HEK293 (cell line): ENCODE measurements around the gene NPAS2.

Experiments
- CTCF ChIA-PET: fragments of 350-600 bp; formaldehyde crosslinking; extraction: SDS; loops from one replicate; lab custom pipeline; 2021; ENCODE audit warnings: antibody characterized with exemption; lab: Yijun Ruan, JAX
- POLR2A ChIA-PET: fragments of 300-600 bp; formaldehyde crosslinking; extraction: SDS; loops from one replicate; lab custom pipeline; 2020; ENCODE audit warnings: antibody characterized with exemption, inconsistent platforms; lab: Yijun Ruan, JAX
- H3K27ac ChIP-seq: fragments of 200-500 bp; sonication (Bioruptor generic); 2 replicates; pipeline ENCODE4 v1.5.1; 2014; ENCODE audit warnings: low read depth, low read length, control low read depth, inconsistent platforms; ENCODE audit errors: extremely low read depth
- H3K36me3 ChIP-seq, 2 experiments: fragments of 200-500 bp in 1 of 2; sonication (Bioruptor generic) in 1 of 2; 1 replicate in 1 of 2; 2 replicates in 1 of 2; pipeline ENCODE4 v1.5.1; 2014 to 2017; ENCODE audit warnings: inconsistent platforms in 2 of 2, low read length in 2 of 2; ENCODE audit not compliant: control insufficient read depth in 2 of 2, insufficient read depth in 1 of 2
- H3K4me1 ChIP-seq: fragments of 200-500 bp; sonication (Bioruptor generic); 2 replicates; pipeline ENCODE4 v1.5.1; 2014; ENCODE audit warnings: mild to moderate bottlenecking, low read length, inconsistent platforms; ENCODE audit not compliant: control insufficient read depth, insufficient read depth
- H3K4me3 ChIP-seq: 2 replicates; pipeline ENCODE4 v1.5.1; 2011; ENCODE audit warnings: low read depth, mild to moderate bottlenecking, control low read depth, low read length, moderate library complexity
- H3K9me3 ChIP-seq: fragments of 200-500 bp; sonication (Bioruptor generic); 2 replicates; pipeline ENCODE4 v1.5.1; 2014; ENCODE audit warnings: low read depth, low read length, inconsistent platforms; ENCODE audit not compliant: control insufficient read depth, insufficient read depth
- GFI1B ChIP-seq: fragments of 450-650 bp; formaldehyde crosslinking; IDR thresholded peaks from 2 replicates; pipeline ENCODE4 v1.5.1; 2016; ENCODE audit warnings: missing biosample characterization, missing genetic modification characterization
- GLIS1 ChIP-seq: fragments of 450-650 bp; formaldehyde crosslinking; IDR thresholded peaks from 2 replicates; pipeline ENCODE4 v1.5.1; 2016; ENCODE audit warnings: missing biosample characterization, missing genetic modification characterization
- INSM2 ChIP-seq: fragments of 450-650 bp; formaldehyde crosslinking; IDR thresholded peaks from 2 replicates; pipeline ENCODE4 v1.5.1; 2016; ENCODE audit warnings: missing biosample characterization, missing genetic modification characterization
- KLF16 ChIP-seq: fragments of 450-650 bp; formaldehyde crosslinking; IDR thresholded peaks from 2 replicates; pipeline ENCODE4 v1.5.1; 2017; ENCODE audit warnings: missing biosample characterization, missing genetic modification characterization
- KLF9 ChIP-seq: fragments of 450-650 bp; formaldehyde crosslinking; IDR thresholded peaks from 2 replicates; pipeline ENCODE4 v1.5.1; 2016; ENCODE audit warnings: missing biosample characterization, missing genetic modification characterization, low read depth
- MYNN ChIP-seq: fragments of 450-650 bp; formaldehyde crosslinking; IDR thresholded peaks from 2 replicates; pipeline ENCODE4 v1.5.1; 2016; ENCODE audit warnings: missing biosample characterization, missing genetic modification characterization, borderline replicate concordance
- MZF1 ChIP-seq: fragments of 450-650 bp; formaldehyde crosslinking; IDR thresholded peaks from 2 replicates; pipeline ENCODE4 v1.5.1; 2017; ENCODE audit warnings: missing biosample characterization, missing genetic modification characterization, borderline replicate concordance
- PATZ1 ChIP-seq: fragments of 450-650 bp; formaldehyde crosslinking; IDR thresholded peaks from 2 replicates; pipeline ENCODE4 v1.5.1; 2016; ENCODE audit warnings: missing biosample characterization, missing genetic modification characterization
- REPIN1 ChIP-seq: fragments of 450-650 bp; formaldehyde crosslinking; IDR thresholded peaks from 2 replicates; pipeline ENCODE4 v1.5.1; 2017; ENCODE audit warnings: missing biosample characterization, missing genetic modification characterization, low read depth
- ZBTB11 ChIP-seq: fragments of 450-650 bp; formaldehyde crosslinking; conservative IDR thresholded peaks from 2 replicates; pipeline ENCODE4 v1.5.1; 2016; ENCODE audit warnings: low read depth, missing biosample characterization, missing genetic modification characterization
- ZFP37 ChIP-seq: fragments of 450-650 bp; formaldehyde crosslinking; IDR thresholded peaks from 2 replicates; pipeline ENCODE4 v1.5.1; 2016; ENCODE audit warnings: missing biosample characterization, missing genetic modification characterization
- ZNF112 ChIP-seq: fragments of 450-650 bp; formaldehyde crosslinking; IDR thresholded peaks from 2 replicates; pipeline ENCODE4 v1.5.0; 2017; ENCODE audit warnings: missing biosample characterization, missing genetic modification characterization
- ZNF214 ChIP-seq: fragments of 450-650 bp; formaldehyde crosslinking; IDR thresholded peaks from 2 replicates; pipeline ENCODE4 v1.5.1; 2017; ENCODE audit warnings: missing biosample characterization, mild to moderate bottlenecking, missing genetic modification characterization, borderline replicate concordance
- ZNF223 ChIP-seq: fragments of 450-650 bp; formaldehyde crosslinking; IDR thresholded peaks from 2 replicates; pipeline ENCODE4 v1.5.1; 2016; ENCODE audit warnings: missing biosample characterization, missing genetic modification characterization
- ZNF366 ChIP-seq: fragments of 450-650 bp; formaldehyde crosslinking; conservative IDR thresholded peaks from 2 replicates; pipeline ENCODE4 v1.5.1; 2016; ENCODE audit warnings: missing biosample characterization, missing genetic modification characterization
- ZNF398 ChIP-seq: fragments of 450-650 bp; formaldehyde crosslinking; IDR thresholded peaks from 2 replicates; pipeline ENCODE4 v1.5.1; 2017; ENCODE audit warnings: missing biosample characterization, missing genetic modification characterization
- ZNF423 ChIP-seq: fragments of 450-650 bp; formaldehyde crosslinking; IDR thresholded peaks from 2 replicates; pipeline ENCODE4 v1.5.1; 2016; ENCODE audit warnings: missing biosample characterization, missing genetic modification characterization
- ZNF426 ChIP-seq: fragments of 450-650 bp; formaldehyde crosslinking; IDR thresholded peaks from 2 replicates; pipeline ENCODE4 v1.5.1; 2017; ENCODE audit warnings: missing biosample characterization, missing genetic modification characterization, mild to moderate bottlenecking, inconsistent platforms, moderate library complexity
- ZNF449 ChIP-seq: fragments of 450-650 bp; formaldehyde crosslinking; IDR thresholded peaks from 2 replicates; pipeline ENCODE4 v1.5.1; 2017; ENCODE audit warnings: missing biosample characterization, mild to moderate bottlenecking, missing genetic modification characterization, moderate library complexity
- ZNF645 ChIP-seq: fragments of 450-650 bp; formaldehyde crosslinking; IDR thresholded peaks from 2 replicates; pipeline ENCODE4; 2016; ENCODE audit warnings: missing biosample characterization, missing genetic modification characterization
- ZNF76 ChIP-seq: fragments of 450-650 bp; formaldehyde crosslinking; IDR thresholded peaks from 2 replicates; pipeline ENCODE4; 2016; ENCODE audit warnings: low read depth, missing biosample characterization, missing genetic modification characterization, borderline replicate concordance
- ZNF768 ChIP-seq: fragments of 450-650 bp; formaldehyde crosslinking; IDR thresholded peaks from 2 replicates; pipeline ENCODE4 v1.5.1; 2018; ENCODE audit warnings: missing biosample characterization, mild to moderate bottlenecking, missing genetic modification characterization
- ZSCAN30 ChIP-seq: fragments of 450-650 bp; IDR thresholded peaks from 2 replicates; pipeline ENCODE4 v1.5.1; 2018; ENCODE audit warnings: missing biosample characterization, mild to moderate bottlenecking, missing genetic modification characterization, moderate library complexity

NPAS2 gene

GRCh38 chr2:100902817-100903405 lies 83.0 kb downstream of the NPAS2 start (continued):
- TF ChIP-seq ZNF645: no peak
- no peak for TF ChIP-seq MZF1 (tag by site-specific recombination)
- TF ChIP-seq ZNF112 (tag by site-specific recombination): no peak
- TF ChIP-seq ZNF398 (tag by site-specific recombination): peak; percentile 62

GRCh38 chr2:100903534-100904258 lies 83.8 kb downstream of the NPAS2 start:
- no peak overlapping the region for H3K4me3 ChIP-seq
- H3K27ac ChIP-seq: peak overlapping the region; percentile 66; the same call in 1 of the 2 replicates
- H3K4me1 ChIP-seq: peaks cover 23% of the 10 kb centered on the region
- no peaks in the 10 kb centered on the region for H3K9me3 ChIP-seq
- H3K36me3 ChIP-seq: no peaks in the 10 kb centered on the region
- ChIA-PET POLR2A (interaction anchor here (1.1 to 2.9 kb wide), 5 partner anchors 10 to 99 kb away, joined by 3 to 12 read pairs (median 4); partner anchors contain the start of gene RPL31), CTCF (interaction anchor here (1.1 to 1.3 kb wide), 2 partner anchors 9 to 11 kb away, joined by 3 to 4 read pairs; no protein-coding TSS in a partner anchor)
- no peak for TF ChIP-seq REPIN1 (tag by site-specific recombination)
- no peak for TF ChIP-seq INSM2
- no peak for TF ChIP-seq ZNF76 (tag by site-specific recombination)
- TF ChIP-seq ZNF366: 0 out of 2 replicates have a peak, but pooled peaks have one; percentile 27
- TF ChIP-seq ZNF449 (tag by site-specific recombination): no peak
- no peak for TF ChIP-seq KLF9 (tag by site-specific recombination)
- no peak for TF ChIP-seq ZNF426 (tag by site-specific recombination)
- no peak for TF ChIP-seq GFI1B
- no peak for TF ChIP-seq ZBTB11 (tag by site-specific recombination)
- no peak for TF ChIP-seq MYNN (tag by site-specific recombination)
- TF ChIP-seq GLIS1 (tag by site-specific recombination): peak; percentile 60; the same call in 1 of the 2 replicates
- TF ChIP-seq PATZ1 (tag by site-specific recombination): no peak
- TF ChIP-seq ZFP37 (tag by site-specific recombination): no peak
- no peak for TF ChIP-seq KLF16 (tag by site-specific recombination)
- no peak for TF ChIP-seq ZNF768 (tag by site-specific recombination)
- no peak for TF ChIP-seq ZNF214 (tag by site-specific recombination)
- no peak for TF ChIP-seq ZNF223 (tag by site-specific recombination)
- TF ChIP-seq ZNF423 (tag by site-specific recombination): no peak
- no peak for TF ChIP-seq ZSCAN30 (tag by site-specific recombination)
